ENCODE measurements around the gene AFF2. TPM values are rescaled to one million over a fixed set of nuclear protein-coding genes. Genes with fewer than 3 reads are reported as not detected.

The AFF2 gene
- total and polyA plus RNA-seq, 11 donors = under 0.01 to 0.83 (median 0.07) TPM

DNA sequence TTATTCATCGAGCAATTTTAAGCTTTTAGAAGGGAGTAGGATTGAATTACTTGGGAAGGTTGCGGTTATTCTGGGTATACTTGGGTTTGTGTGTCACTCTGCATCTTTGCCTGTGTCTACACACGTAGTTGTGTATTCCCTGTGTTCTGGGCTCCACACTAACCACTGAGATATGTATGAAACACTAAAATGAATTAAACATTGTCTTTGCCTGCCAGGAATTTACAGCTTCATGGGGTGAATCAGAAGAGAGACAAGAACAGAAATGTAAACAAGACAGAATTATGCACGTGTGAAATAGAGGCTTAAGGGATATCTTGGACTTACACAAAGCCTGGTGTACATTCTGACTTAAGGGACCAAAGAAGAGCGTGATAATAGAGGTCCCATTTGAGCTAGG is 228.5 kb downstream of the AFF2 start:
- Histone ChIP-seq H3K4me3 (no peak overlapping the region), H3K27ac (no peak overlapping the region), H3K9me3 (no peaks in the 10 kb centered on the region), H3K27me3 (no peaks in the 10 kb centered on the region), H3K4me1 (no peaks in the 10 kb centered on the region), H3K36me3 (no peaks in the 10 kb centered on the region)
- no peak for ATAC-seq
- 67 to 85% (median 76%) methylated on average over 5 of the region's 5 CpGs for WGBS, 4 donors
- intact Hi-C loops (cut with DNase I) = no loop called here
- TF ChIP-seq CTCF (IDR thresholded peaks at IDR 0.05) = no peak
- no peak for TF ChIP-seq POLR2A (IDR thresholded peaks at IDR 0.05)
- no peak for DNase-seq

GRCh38 chrX:148732743-148733142 is 232.3 kb downstream of the AFF2 start:
- no peak for ATAC-seq
- Histone ChIP-seq H3K4me1 (no peaks in the 10 kb centered on the region), H3K9me3 (no peaks in the 10 kb centered on the region), H3K36me3 (no peaks in the 10 kb centered on the region), H3K27me3 (no peaks in the 10 kb centered on the region), H3K4me3 (no peak overlapping the region), H3K27ac (no peak overlapping the region)
- TF ChIP-seq CTCF (IDR thresholded peaks at IDR 0.05) (no peak), POLR2A (IDR thresholded peaks at IDR 0.05) (no peak)
- intact Hi-C loops (cut with DNase I) = no loop called here
- DNase-seq = no peak

DNA sequence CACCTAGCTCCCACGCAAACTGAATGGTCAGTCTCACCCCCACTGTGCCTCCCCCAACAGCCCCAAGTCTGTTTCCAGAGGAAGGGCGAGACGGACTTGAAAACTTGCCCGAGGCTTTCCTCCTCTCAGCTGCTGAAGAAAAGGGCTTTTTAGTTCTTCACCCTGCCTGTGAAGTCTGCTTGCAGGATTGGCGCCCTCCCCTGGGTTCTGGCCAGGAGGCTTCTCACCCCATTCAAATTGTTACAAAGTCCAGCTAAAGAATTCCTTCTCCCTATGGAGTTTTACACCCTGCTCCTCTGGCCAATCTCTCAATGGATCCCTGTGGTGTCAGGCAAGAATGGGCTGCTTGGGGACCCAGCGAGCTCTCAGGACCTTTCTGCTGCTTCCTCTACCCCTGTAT is 241.0 kb downstream of the AFF2 start:
- no peak overlapping the region for H3K27ac ChIP-seq
- H3K4me3 ChIP-seq = no peak overlapping the region
- DNase-seq = no peak
- no peak for TF ChIP-seq CTCF (IDR thresholded peaks at IDR 0.05)
- TF ChIP-seq POLR2A (IDR thresholded peaks at IDR 0.05) = no peak
- no peaks in the 10 kb centered on the region for H3K4me1 ChIP-seq
- no peak for ATAC-seq
- H3K9me3 ChIP-seq = no peaks in the 10 kb centered on the region
- 29 to 50% (median 38%) methylated on average over 6 of the region's 6 CpGs for WGBS, 4 donors
- peaks cover 0 to 3% (median 0%) of the 10 kb centered on the region in 9 donors for H3K27me3 ChIP-seq
- H3K36me3 ChIP-seq = no peaks in the 10 kb centered on the region
- intact Hi-C loops (cut with DNase I) = no loop called here

DNA sequence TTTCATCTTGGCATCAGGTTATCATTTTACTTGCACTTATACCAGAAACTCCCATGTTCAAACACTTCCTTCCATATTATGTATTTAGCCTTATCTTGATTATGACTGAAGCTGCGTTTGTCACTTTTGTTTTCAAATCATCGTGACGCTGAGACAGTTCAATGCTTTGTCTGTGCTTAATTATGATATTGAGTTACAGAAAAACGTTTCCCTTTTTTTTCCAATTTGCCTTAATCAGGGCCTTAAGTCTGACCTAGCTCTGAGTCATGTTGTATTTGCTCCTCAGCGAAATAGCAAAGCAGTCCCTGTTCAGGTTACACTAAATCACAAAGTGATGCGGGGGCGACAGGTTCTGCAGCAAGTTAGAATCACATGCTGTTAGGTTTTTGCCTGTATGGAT is 254.7 kb downstream of the AFF2 start:
- Histone ChIP-seq H3K27me3 (peaks cover 0 to 5% (median 0%) of the 10 kb centered on the region in 9 donors), H3K9me3 (no peaks in the 10 kb centered on the region), H3K36me3 (no peaks in the 10 kb centered on the region), H3K4me1 (no peaks in the 10 kb centered on the region), H3K27ac (no peak overlapping the region), H3K4me3 (no peak overlapping the region)
- ATAC-seq = no peak
- no peak for DNase-seq
- intact Hi-C loops (cut with DNase I) = no loop called here
- 58 to 71% (median 66%) methylated on average over 7 of the region's 7 CpGs for WGBS, 4 donors
- TF ChIP-seq POLR2A (IDR thresholded peaks at IDR 0.05) = no peak
- TF ChIP-seq CTCF (IDR thresholded peaks at IDR 0.05) = no peak
